K562 (cell line): ENCODE data around the gene FA2H. TPM values are rescaled to one million over a fixed set of nuclear protein-coding genes. Genes with fewer than 3 reads are reported as not detected.

Source experiments
- ATAC-seq: fragments of 200-7000 bp; cut with Tn5 transposase; 3 replicates; pipeline ENCODE4 v1.9.1; 2020; ENCODE audit warnings: moderate library complexity
- BruUV-seq: library from RNA; stranded (reverse); fragments of 400-500 nt; replicated peaks from 2 replicates; lab custom pipeline; 2021; lab: Mats Ljungman, UMichigan
- CTCF ChIA-PET: fragments of 300-600 bp; formaldehyde crosslinking; extraction: SDS; loops from one replicate; lab custom pipeline; 2021; ENCODE audit warnings: low intra/inter-chr PET ratio; lab: Yijun Ruan, JAX
- POLR2A ChIA-PET: fragments of 300-600, 350-650 bp; sonication (Branson Sonifier 250); formaldehyde crosslinking; extraction: SDS; loops from one replicate; lab custom pipeline; 2021; ENCODE audit warnings: antibody characterized with exemption, inconsistent platforms; lab: Yijun Ruan, JAX
- DNase-seq, 4 experiments: peaks; one replicate each; pipeline versions ENCODE4 v3.0.0 to v3.0.0-alpha.2; 2011 to 2018; ENCODE audit warnings: low spot score in 3 of 4, mixed read lengths in 3 of 4; ENCODE audit errors: extremely low read depth in 1 of 4
- FAIRE-seq: peaks from 2 replicates; lab custom pipeline; 2011; peaks lifted over from hg19 to GRCh38; lab: Jason Lieb, UNC
- H2AFZ ChIP-seq: 2 replicates; pipeline ENCODE4 v1.6.0; 2011; ENCODE audit warnings: low read depth, low read length, control low read depth, inconsistent platforms
- H3K27ac ChIP-seq: fragments of 200-600 bp; 3 replicates; pipeline ENCODE4 v1.8.0; 2011; ENCODE audit warnings: low read depth, mild to moderate bottlenecking, control low read depth, inconsistent platforms, low read length, moderate library complexity, mixed read lengths; ENCODE audit errors: extremely low read depth
- H3K27me3 ChIP-seq, 2 experiments: fragments of 300-600 bp in 1 of 2; 2 replicates in 1 of 2; 3 replicates in 1 of 2; pipeline versions ENCODE4 v1.6.0 to v1.8.0; 2011; ENCODE audit warnings: inconsistent platforms in 2 of 2, low read length in 2 of 2, mild to moderate bottlenecking in 1 of 2, mixed read lengths in 1 of 2, moderate library complexity in 1 of 2; ENCODE audit not compliant: control insufficient read depth in 2 of 2, insufficient read depth in 2 of 2
- H3K36me3 ChIP-seq: fragments of 300-600 bp; 3 replicates; pipeline ENCODE4 v1.8.0; 2011; ENCODE audit warnings: mild to moderate bottlenecking, low read length, inconsistent platforms; ENCODE audit not compliant: control insufficient read depth, insufficient read depth
- H3K4me1 ChIP-seq, 2 experiments: fragments of 200-600 bp in 1 of 2; replicated peaks in 1 of 2; 2 replicates in 1 of 2; 3 replicates in 1 of 2; pipeline versions ENCODE4 v1.5.1 to v1.8.0; 2011; ENCODE audit warnings: inconsistent platforms in 2 of 2, low read length in 2 of 2, mild to moderate bottlenecking in 1 of 2, mixed read lengths in 1 of 2, moderate library complexity in 1 of 2; ENCODE audit not compliant: control insufficient read depth in 2 of 2, insufficient read depth in 2 of 2
- H3K4me2 ChIP-seq: 2 replicates; pipeline ENCODE4 v1.6.1; 2011; ENCODE audit warnings: low read length, control low read depth, inconsistent platforms, mixed read lengths; ENCODE audit not compliant: insufficient read depth
- H3K4me3 ChIP-seq: fragments of 200-600 bp; sonication (generic), shearing (Covaris generic); 2 replicates; pipeline ENCODE4 v1.5.1; 2016; ENCODE audit warnings: control low read depth, inconsistent platforms
- H3K79me2 ChIP-seq: fragments of 200-600 bp; 3 replicates; pipeline ENCODE4 v1.8.0; 2011; ENCODE audit warnings: low read length, inconsistent platforms; ENCODE audit not compliant: control insufficient read depth, insufficient read depth
- H3K9ac ChIP-seq, 2 experiments: 2 replicates each; pipeline versions ENCODE4 v1.6.0 to v1.6.1; 2011; ENCODE audit warnings: low read depth in 2 of 2, low read length in 2 of 2, control low read depth in 1 of 2, inconsistent platforms in 1 of 2, mild to moderate bottlenecking in 1 of 2, mixed read lengths in 1 of 2; ENCODE audit not compliant: insufficient read depth in 1 of 2
- H3K9me1 ChIP-seq: one replicate; pipeline ENCODE4 v1.6.0; 2011; ENCODE audit warnings: inconsistent platforms, mild to moderate bottlenecking, low read length, moderate library complexity; ENCODE audit not compliant: control insufficient read depth, insufficient read depth
- H3K9me3 ChIP-seq: replicated peaks from 2 replicates; pipeline ENCODE4 v1.5.1; 2011; ENCODE audit warnings: low read depth, low read length, inconsistent platforms; ENCODE audit not compliant: control insufficient read depth, insufficient read depth
- H4K20me1 ChIP-seq: replicated peaks from 2 replicates; pipeline ENCODE4 v1.6.1; 2011; ENCODE audit warnings: low read length, inconsistent platforms, mixed read lengths; ENCODE audit not compliant: control insufficient read depth, insufficient read depth
- BCOR ChIP-seq: fragments of 450-650 bp; IDR thresholded peaks from 2 replicates; pipeline ENCODE4 v1.6.1; 2016
- HNRNPL ChIP-seq: fragments of 200-400 bp; formaldehyde crosslinking; IDR thresholded peaks from 2 replicates; pipeline ENCODE4 v1.6.1; 2017; ENCODE audit warnings: low read depth, mild to moderate bottlenecking, low read length
- MXI1 ChIP-seq: IDR thresholded peaks from 2 replicates; pipeline ENCODE4 v1.6.1; 2011; ENCODE audit warnings: low read depth, mild to moderate bottlenecking, improper control_type of control experiment, low read length
- ZBTB8A ChIP-seq: fragments of 450-650 bp; IDR thresholded peaks from 2 replicates; pipeline ENCODE4 v1.6.1; 2018; ENCODE audit warnings: mild to moderate bottlenecking, moderate library complexity; ENCODE audit not compliant: partially characterized antibody
- WGBS: fragments of 100-300 bp; shearing (Covaris generic); methylation state at CpG from one replicate; pipeline ENCODE4 v1.1.6; 2016; ENCODE audit warnings: low coverage, mixed read lengths; ENCODE audit not compliant: insufficient coverage; ENCODE audit errors: missing lambda C conversion rate; 5-methylcytosine and 5-hydroxymethylcytosine counted together
- in situ Hi-C: fragments of 300-500 bp; cut with MboI; formaldehyde crosslinking; loops from 4 replicates; pipeline ENCODE4 v1.15.0; 2018; ENCODE audit warnings: inconsistent platforms, mixed read lengths
- intact Hi-C: fragments of 100-400 bp; cut with micrococcal nuclease; formaldehyde crosslinking; loops from 2 replicates; pipeline ENCODE4 v1.14.2; 2022
- polyA plus RNA-seq, 8 experiments: library from polyadenylated mRNA; depleted of rRNA in 4 of 8; stranded (reverse) in 5 of 8; unstranded in 3 of 8; fragments of >200 nt; fragmentation: Nextera tagmentation in 2 of 8; fragmentation: Illumina TruSeq in 1 of 8; extraction: Ambion mirVana in 2 of 8; extraction: Trizol in 1 of 8; gene quantifications; 2 replicates each; pipeline versions ENCODE4 v1.2.1 to v1.2.3, GENCODE V29; 2011 to 2014; ENCODE audit warnings: inconsistent platforms in 1 of 8, missing spikeins in 1 of 8
- total RNA-seq, 7 experiments: library from RNA; depleted of rRNA in 6 of 7; stranded (reverse); fragments of >200 nt in 6 of 7; fragmentation: Illumina TruSeq in 2 of 7; extraction: Trizol in 2 of 7; gene quantifications; 2 replicates each; pipeline versions ENCODE4 v1.2.1 to v1.2.3, GENCODE V29; 2011 to 2021; ENCODE audit warnings: low replicate concordance in 1 of 7
- TF ChIP-seq, protein P1 (sequence below): sonication (generic); formaldehyde crosslinking; IDR thresholded peaks from 2 replicates; pipeline ENCODE4 v1.8.0; 2023; ENCODE audit warnings: missing genetic modification reagents, mild to moderate bottlenecking, borderline replicate concordance

The FA2H gene
- total and polyA plus RNA-seq, 9 of the 15 experiments (the other 6 are each of a cell fraction or from before 2014, with no cell fraction given): not detected

DNA sequence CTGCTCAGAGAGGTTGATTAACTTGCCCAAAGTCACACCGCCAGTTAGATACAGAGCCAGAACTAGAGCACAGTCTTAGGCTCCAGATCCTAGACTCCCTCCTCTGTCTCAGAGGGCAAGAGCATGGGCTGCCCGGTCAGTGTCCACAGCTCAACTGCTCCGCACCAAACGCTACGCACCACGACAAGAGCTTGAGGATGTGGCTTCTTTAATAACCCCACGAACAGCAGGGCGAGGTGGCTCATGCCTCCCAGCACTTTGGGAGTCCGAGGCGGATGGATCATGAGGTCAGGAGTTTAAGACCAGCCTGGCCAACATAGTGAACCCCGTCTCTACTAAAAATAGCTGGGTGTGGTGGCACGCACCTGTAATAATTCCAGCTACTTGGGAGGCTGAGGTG lies 21.4 kb downstream of the FA2H start (continued):
- TF ChIP-seq, protein P1, sequence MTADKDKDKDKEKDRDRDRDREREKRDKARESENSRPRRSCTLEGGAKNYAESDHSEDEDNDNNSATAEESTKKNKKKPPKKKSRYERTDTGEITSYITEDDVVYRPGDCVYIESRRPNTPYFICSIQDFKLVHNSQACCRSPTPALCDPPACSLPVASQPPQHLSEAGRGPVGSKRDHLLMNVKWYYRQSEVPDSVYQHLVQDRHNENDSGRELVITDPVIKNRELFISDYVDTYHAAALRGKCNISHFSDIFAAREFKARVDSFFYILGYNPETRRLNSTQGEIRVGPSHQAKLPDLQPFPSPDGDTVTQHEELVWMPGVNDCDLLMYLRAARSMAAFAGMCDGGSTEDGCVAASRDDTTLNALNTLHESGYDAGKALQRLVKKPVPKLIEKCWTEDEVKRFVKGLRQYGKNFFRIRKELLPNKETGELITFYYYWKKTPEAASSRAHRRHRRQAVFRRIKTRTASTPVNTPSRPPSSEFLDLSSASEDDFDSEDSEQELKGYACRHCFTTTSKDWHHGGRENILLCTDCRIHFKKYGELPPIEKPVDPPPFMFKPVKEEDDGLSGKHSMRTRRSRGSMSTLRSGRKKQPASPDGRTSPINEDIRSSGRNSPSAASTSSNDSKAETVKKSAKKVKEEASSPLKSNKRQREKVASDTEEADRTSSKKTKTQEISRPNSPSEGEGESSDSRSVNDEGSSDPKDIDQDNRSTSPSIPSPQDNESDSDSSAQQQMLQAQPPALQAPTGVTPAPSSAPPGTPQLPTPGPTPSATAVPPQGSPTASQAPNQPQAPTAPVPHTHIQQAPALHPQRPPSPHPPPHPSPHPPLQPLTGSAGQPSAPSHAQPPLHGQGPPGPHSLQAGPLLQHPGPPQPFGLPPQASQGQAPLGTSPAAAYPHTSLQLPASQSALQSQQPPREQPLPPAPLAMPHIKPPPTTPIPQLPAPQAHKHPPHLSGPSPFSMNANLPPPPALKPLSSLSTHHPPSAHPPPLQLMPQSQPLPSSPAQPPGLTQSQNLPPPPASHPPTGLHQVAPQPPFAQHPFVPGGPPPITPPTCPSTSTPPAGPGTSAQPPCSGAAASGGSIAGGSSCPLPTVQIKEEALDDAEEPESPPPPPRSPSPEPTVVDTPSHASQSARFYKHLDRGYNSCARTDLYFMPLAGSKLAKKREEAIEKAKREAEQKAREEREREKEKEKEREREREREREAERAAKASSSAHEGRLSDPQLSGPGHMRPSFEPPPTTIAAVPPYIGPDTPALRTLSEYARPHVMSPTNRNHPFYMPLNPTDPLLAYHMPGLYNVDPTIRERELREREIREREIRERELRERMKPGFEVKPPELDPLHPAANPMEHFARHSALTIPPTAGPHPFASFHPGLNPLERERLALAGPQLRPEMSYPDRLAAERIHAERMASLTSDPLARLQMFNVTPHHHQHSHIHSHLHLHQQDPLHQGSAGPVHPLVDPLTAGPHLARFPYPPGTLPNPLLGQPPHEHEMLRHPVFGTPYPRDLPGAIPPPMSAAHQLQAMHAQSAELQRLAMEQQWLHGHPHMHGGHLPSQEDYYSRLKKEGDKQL (CRISPR knock-in tag): no peak

DNA sequence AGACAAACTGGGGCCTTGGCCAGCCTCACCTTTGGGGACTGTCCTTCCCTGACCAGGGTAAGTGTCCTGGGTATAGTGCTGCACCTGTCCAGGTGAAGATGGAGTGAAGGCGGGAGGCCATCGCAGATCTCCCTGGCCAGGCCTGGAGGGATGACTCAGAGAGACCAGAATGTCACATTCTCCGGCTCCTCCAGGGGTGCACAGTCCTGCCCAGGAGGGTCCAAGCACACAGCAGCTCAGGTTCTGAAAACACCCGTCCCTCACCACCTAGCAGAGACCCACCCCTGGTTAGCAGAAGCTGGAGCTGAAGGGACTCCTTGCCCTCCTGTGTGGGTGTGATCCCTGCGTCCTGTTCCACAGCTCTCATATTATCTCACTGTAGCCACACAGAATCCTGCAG lies 21.9 kb downstream of the FA2H start:
- H3K36me3 ChIP-seq: no peaks in the 10 kb centered on the region
- DNase-seq (no peak), ATAC-seq (no peak)
- CTCF ChIA-PET: no interaction called here
- no peaks in the 10 kb centered on the region for H3K79me2 ChIP-seq
- H3K4me3 ChIP-seq: no peak overlapping the region
- H3K9me1 ChIP-seq: no peaks in the 10 kb centered on the region
- H3K4me2 ChIP-seq: no peak overlapping the region
- intact Hi-C loops: no loop called here
- H3K9ac ChIP-seq: no peak overlapping the region
- peaks cover 0 to 17% of the 10 kb centered on the region in 2 experiments; a peak in 2 of 5 replicates for H3K4me1 ChIP-seq
- H4K20me1 ChIP-seq: peaks cover 7% of the 10 kb centered on the region; the same call in 1 of the 2 replicates
- no peak overlapping the region for H2AFZ ChIP-seq
- TF ChIP-seq HNRNPL (no peak), ZBTB8A (no peak), MXI1 (no peak), BCOR (no peak)
- TF ChIP-seq, all 486 proteins: peak for 0
- BruUV-seq: no TSS peak
- in situ Hi-C loops: no loop called here
- H3K27me3 ChIP-seq: peaks cover 36 to 63% of the 10 kb centered on the region in 2 experiments
- 4% methylated on average over 5 of the region's 5 CpGs for WGBS
- POLR2A ChIA-PET: no interaction called here
- no peaks in the 10 kb centered on the region for H3K9me3 ChIP-seq
- FAIRE-seq: no peak
- no peak overlapping the region for H3K27ac ChIP-seq
